GM10248 (cell line): ENCODE measurements around the gene CCR5.
"Not testable (repeated sequence)": the region's sequence is repeated elsewhere in the genome, so short reads cannot be mapped to it uniquely, and the experiment has no call there.

Experiments used
- CTCF ChIA-PET: fragments of 300-600 bp; sonication (Branson Sonifier 250); formaldehyde crosslinking; extraction: SDS; loops from one replicate; lab custom pipeline; 2021; ENCODE audit warnings: antibody characterized with exemption; lab: Yijun Ruan, JAX
- POLR2A ChIA-PET: fragments of 350-650 bp; sonication (Branson Sonifier 250); formaldehyde crosslinking; extraction: SDS; loops from one replicate; lab custom pipeline; 2020; ENCODE audit warnings: antibody characterized with exemption; lab: Yijun Ruan, JAX
- DNase-seq: peaks from one replicate; pipeline ENCODE4 v3.0.0; 2012; ENCODE audit errors: extremely low spot score
- TF ChIP-seq, protein P1 (sequence below): IDR thresholded peaks from 2 replicates; pipeline ENCODE4 v1.5.1; 2012; ENCODE audit warnings: mild to moderate bottlenecking, low read depth; ENCODE audit errors: extremely low read depth, missing control alignments, control extremely low read depth

Gene CCR5

GRCh38 chr3:46380471-46381221, 9.9 kb downstream of the CCR5 start:
- TF ChIP-seq, protein P1, sequence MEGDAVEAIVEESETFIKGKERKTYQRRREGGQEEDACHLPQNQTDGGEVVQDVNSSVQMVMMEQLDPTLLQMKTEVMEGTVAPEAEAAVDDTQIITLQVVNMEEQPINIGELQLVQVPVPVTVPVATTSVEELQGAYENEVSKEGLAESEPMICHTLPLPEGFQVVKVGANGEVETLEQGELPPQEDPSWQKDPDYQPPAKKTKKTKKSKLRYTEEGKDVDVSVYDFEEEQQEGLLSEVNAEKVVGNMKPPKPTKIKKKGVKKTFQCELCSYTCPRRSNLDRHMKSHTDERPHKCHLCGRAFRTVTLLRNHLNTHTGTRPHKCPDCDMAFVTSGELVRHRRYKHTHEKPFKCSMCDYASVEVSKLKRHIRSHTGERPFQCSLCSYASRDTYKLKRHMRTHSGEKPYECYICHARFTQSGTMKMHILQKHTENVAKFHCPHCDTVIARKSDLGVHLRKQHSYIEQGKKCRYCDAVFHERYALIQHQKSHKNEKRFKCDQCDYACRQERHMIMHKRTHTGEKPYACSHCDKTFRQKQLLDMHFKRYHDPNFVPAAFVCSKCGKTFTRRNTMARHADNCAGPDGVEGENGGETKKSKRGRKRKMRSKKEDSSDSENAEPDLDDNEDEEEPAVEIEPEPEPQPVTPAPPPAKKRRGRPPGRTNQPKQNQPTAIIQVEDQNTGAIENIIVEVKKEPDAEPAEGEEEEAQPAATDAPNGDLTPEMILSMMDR = no peak
- CTCF ChIA-PET = no interaction called here
- POLR2A ChIA-PET = no interaction called here
- DNase-seq = no peak

DNA sequence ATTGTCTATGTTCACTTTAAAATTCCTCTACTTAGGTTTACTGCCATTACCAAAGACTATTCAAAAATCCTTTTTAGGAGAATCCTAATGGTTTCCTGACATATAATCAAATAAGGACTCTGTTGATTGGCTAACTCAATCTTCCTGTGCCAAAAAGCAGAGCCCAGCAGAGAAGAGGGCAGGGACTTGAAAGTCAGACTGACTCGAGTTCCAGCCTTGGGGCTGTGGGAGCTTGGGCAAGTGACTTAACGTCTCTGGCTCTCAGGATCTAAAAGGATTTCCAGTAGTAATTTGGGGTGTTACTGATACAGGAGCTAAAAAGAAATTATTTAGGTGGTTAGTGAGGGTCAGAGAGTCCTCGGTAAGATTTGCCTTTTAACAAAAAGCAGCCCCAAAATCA, 10.9 kb downstream of the CCR5 start:
- TF ChIP-seq, protein P1 = no peak
- ChIA-PET POLR2A (no interaction called here), CTCF (interaction anchor here (1.0 to 4.3 kb wide), 2 partner anchors 10 to 297 kb away, joined by 3 to 24 read pairs; partner anchors contain the start of gene CCR5)
- no peak for DNase-seq

- CTCF ChIA-PET = interaction anchor here (1.2 to 4.3 kb wide), 8 partner anchors 9 to 445 kb away, joined by 3 to 24 read pairs (median 6); partner anchors contain the start of gene CCR5
- no peak for DNase-seq
- POLR2A ChIA-PET = no interaction called here
- TF ChIP-seq, protein P1 = no peak
Measured at GRCh38 chr3:46383211-46383950, 12.6 kb downstream of the CCR5 start.

GRCh38 chr3:46383951-46384330, 13.2 kb downstream of the CCR5 start:
- TF ChIP-seq, protein P1 = no peak
- CTCF ChIA-PET = interaction anchor here (1.2 to 4.3 kb wide), 9 partner anchors 9 to 445 kb away, joined by 3 to 24 read pairs (median 4); partner anchors contain the start of gene CCR5

GRCh38 chr3:46386205-46386604, 15.5 kb downstream of the CCR5 start:
- TF ChIP-seq, protein P1 = no peak
- ChIA-PET CTCF (no interaction called here), POLR2A (no interaction called here)
- no peak for DNase-seq

More at GRCh38 chr3:46383951-46384330, 13.2 kb downstream of the CCR5 start:
- no peak for DNase-seq
- POLR2A ChIA-PET = no interaction called here

DNA sequence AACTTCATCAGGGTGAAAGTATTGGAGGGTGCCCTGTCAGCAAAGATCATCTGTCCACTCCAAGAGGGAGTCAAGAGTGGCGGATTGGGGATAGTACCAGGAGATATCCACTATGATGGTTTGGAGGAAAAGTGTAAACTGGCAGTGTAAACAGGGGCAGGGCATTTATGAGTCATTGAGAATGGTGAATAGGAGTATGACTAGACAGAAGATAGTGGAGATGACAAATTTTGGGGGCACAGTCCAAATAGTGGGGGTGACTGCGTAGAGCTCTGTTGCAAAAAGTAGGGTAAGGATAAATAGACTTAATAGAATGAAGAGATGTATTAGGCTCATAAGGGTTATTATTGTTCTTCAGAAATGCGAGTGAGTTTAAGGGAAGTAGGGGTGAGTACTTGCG, 18.1 kb downstream of the CCR5 start:
- POLR2A ChIA-PET, DNase-seq: not testable (repeated sequence)
- CTCF ChIA-PET = interaction anchor here (2.3 kb wide), 1 partner anchor 11 kb away, joined by 10 read pairs; no protein-coding TSS in a partner anchor
